ENCODE measurements around the gene STX11.
"Not testable (repeated sequence)": the region's sequence is repeated elsewhere in the genome, so short reads cannot be mapped to it uniquely, and the experiment has no call there.

Gene STX11

DNA sequence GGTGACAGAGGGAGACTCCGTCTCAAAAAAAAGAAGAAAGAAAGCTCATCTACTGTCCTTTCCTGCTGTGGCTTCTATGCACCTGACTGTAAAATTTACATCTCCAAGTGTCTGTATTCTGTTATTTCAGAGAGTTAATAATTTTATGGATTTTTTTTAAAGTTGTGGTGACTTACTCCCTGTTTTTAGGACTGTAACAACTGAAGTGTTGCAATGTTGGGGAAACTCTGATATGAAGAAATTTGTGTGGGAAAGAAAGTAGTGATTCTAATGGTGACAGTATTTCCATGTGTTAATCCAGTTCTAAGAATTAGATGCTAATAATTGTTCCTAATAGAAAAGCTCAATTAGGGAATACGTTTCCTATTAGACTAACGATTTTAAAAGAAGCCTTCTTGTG, 27.4 kb downstream of the STX11 start:
- no peak for DNase-seq (ENCODE audit: low spot score)

DNA sequence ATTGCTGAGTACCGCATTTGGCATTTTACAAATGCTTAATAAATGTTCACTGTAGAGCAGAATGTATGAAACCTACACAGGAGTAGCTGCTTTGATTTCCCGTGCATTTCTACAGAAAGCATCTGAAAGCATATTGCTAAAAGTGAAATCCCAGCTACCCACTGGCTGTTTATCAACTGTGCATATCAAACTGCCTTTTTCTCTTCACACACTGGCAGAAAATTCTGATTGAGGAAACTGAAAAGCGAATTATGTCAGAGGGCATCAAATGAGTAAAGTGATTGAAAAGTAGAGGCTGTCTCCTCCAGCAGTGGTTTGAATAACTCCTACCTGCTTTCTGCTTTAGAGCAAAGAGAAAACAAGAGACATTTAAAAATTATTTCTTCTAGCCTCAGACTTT, 28.0 kb downstream of the STX11 start:
- DNase-seq (ENCODE audit: low spot score) = no peak

- no peak for DNase-seq (ENCODE audit: low spot score)
Observed at GRCh38 chr6:144179237-144179636, 28.9 kb downstream of the STX11 start.

GRCh38 chr6:144179828-144180227, 29.5 kb downstream of the STX11 start:
- DNase-seq (ENCODE audit: low spot score) = no peak

DNA sequence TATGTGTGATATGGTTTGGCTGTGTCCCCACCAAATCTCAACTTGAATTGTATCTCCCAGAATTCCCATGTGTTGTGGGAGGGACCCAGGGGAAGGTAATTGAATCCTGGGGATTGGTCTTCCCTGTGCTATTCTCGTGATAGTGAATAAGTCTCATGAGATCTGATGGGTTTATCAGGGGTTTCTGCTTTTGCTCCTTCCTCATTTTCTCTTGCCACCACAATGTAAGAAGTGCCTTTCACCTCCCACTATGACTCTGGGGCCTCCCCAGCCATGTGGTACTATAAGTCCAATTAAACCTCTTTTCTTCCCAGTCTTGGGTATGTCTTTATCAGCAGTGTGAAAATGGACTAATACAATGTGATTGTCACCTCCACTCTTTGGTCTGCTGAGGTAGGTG, 30.0 kb downstream of the STX11 start:
- DNase-seq (ENCODE audit: low spot score) = not testable (repeated sequence)

GRCh38 chr6:144181639-144182038, 31.3 kb downstream of the STX11 start:
- no peak for DNase-seq (ENCODE audit: low spot score)

- DNase-seq (ENCODE audit: low spot score) = not testable (repeated sequence)
Observed at GRCh38 chr6:144184186-144184585, 33.9 kb downstream of the STX11 start.

GRCh38 chr6:144185133-144185836, 35.0 kb downstream of the STX11 start:
- no peak for DNase-seq (ENCODE audit: low spot score)

GRCh38 chr6:144186817-144187625, 36.7 kb downstream of the STX11 start:
- DNase-seq (ENCODE audit: low spot score) = no peak

- no peak for DNase-seq (ENCODE audit: low spot score)
Observed at GRCh38 chr6:144189351-144189750, 39.0 kb downstream of the STX11 start.

GRCh38 chr6:144190080-144190479, 39.8 kb downstream of the STX11 start:
- no peak for DNase-seq (ENCODE audit: low spot score)

GRCh38 chr6:144190593-144190992, 40.3 kb downstream of the STX11 start:
- no peak for DNase-seq (ENCODE audit: low spot score)

DNA sequence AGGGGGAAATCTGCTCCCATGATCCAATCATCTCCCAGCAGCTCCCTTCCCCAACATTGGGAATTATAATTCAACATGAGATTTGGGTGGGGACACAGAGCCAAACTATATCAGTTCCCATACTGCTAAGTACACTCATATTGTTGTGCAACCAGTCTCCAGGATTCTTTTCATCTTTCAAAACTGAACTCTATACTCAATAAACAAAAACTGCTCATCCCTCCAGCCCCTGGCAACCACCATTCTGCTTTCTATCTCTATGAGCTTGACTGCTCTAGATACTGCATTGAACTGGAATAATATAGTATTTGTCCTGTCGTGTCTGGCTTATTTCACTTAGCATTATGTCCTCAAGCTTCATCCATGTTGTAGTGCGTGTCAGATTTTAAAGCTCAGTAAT, 42.9 kb downstream of the STX11 start:
- DNase-seq (ENCODE audit: low spot score) = no peak

GRCh38 chr6:144194293-144194810, 44.0 kb downstream of the STX11 start:
- no peak for DNase-seq (ENCODE audit: low spot score)

DNA sequence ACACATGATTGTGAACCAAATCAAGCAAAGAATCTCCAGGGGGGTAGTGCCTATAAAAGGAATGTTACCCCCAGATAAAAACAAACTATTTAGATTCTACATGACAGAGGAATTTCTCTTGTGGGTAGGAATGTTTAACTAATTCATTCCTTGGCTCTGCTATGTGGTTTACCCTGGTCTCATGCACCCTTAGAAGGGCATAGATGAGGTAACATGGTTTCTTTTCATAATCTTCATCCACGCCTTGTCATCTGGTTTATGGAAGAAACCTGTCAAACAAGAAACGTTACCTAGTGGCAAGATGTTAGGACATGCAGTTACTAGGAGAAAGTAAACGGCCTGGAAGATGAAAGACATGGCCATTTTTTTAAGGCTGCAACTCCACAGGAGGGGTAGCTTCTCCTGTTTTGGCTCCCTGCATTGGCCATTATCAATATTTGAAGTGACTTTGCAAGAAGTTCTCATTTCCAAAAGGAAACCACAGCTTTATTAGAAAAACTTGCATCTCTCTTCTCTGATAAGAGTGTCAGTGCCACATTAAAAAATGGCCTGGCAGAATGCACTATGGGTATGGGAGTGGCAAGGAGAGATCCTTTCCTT, 45.5 kb downstream of the STX11 start:
- no peak for DNase-seq (ENCODE audit: low spot score)

GRCh38 chr6:144197919-144198318, 47.6 kb downstream of the STX11 start:
- no peak for DNase-seq (ENCODE audit: low spot score)

- no peak for DNase-seq (ENCODE audit: low spot score)
Observed at GRCh38 chr6:144202879-144203468, 52.7 kb downstream of the STX11 start.

- no peak for DNase-seq (ENCODE audit: low spot score)
Observed at GRCh38 chr6:144211160-144211559, 60.8 kb downstream of the STX11 start.

GRCh38 chr6:144213315-144213714, 63.0 kb downstream of the STX11 start:
- DNase-seq (ENCODE audit: low spot score) = no peak

- DNase-seq (ENCODE audit: low spot score) = no peak
Observed at GRCh38 chr6:144214029-144214428, 63.7 kb downstream of the STX11 start.

- no peak for DNase-seq (ENCODE audit: low spot score)
Observed at GRCh38 chr6:144214622-144215401, 64.5 kb downstream of the STX11 start.

Data from globus pallidus (tissue), 1 donor.